ENCODE measurements around the gene OTOL1. TPM values are rescaled to one million over a fixed set of nuclear protein-coding genes. Genes with fewer than 3 reads are reported as not detected.

Gene OTOL1
- total and polyA plus RNA-seq, 2 experiments from 2014 or later, result not detected

DNA sequence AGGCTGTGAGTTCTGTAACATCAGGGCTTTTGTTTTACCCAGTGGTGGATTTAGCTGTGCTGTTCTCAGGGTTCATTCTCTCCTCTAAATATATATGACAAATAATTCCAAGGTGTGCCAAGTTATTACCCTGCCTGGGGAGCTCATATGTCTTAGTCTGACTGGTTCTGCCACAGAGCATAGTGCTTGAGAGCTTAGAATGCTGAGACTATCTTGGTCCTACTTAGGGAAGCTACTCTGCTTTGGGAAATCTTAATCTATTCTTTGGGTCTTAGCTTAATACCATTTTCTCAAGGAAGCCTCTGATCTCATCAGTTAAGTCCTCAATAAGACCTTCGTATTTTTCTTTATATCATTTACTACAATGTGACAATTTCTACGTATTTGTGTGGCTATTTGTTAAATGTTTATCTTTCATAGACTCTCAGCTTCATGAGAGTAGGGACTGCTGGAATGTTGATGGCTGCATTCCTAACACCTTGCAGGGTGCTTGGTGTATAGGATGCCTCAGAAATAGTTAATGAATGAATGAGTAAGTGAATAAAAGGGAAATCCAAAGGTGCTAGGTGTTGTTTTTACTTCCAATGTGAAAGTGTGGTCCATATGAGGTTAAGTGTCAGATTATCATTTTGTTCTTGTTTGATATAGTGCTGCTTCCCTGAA, 1.8 kb downstream of the OTOL1 start:
- Histone ChIP-seq H3K79me2 (ENCODE audit: insufficient read depth) (no peaks in the 10 kb centered on the region), H3F3A (ENCODE audit: insufficient read depth) (no peaks in the 10 kb centered on the region), H3K4me2 (ENCODE audit: unreplicated experiment) (no peak overlapping the region), H3K27me3 (replicated peaks; ENCODE audit: insufficient read depth) (no peaks in the 10 kb centered on the region), H3K9ac (no peak overlapping the region), H3K36me3 (ENCODE audit: low read depth) (no peaks in the 10 kb centered on the region), H3K9me2 (ENCODE audit: insufficient read depth) (no peaks in the 10 kb centered on the region), H3K9me3 (ENCODE audit: low read depth) (no peaks in the 10 kb centered on the region), H4K20me1 (ENCODE audit: insufficient read depth) (no peaks in the 10 kb centered on the region), H3K4me3 (no peak overlapping the region), H3K27ac (no peak overlapping the region), H2AFZ (no peak overlapping the region), H3K4me1 (ENCODE audit: insufficient read depth) (no peaks in the 10 kb centered on the region)
- WGBS, 2 experiments (ENCODE audit: low coverage in 1 of 2, low lambda C conversion rate in 2 of 2, missing lambda C conversion rate in 2 of 2), result 17 to 26% methylated on average over 2 of the region's 2 CpGs
- TF ChIP-seq EZH2phosphoT487 (IDR thresholded peaks at IDR 0.05; ENCODE audit: insufficient read depth, low read depth) (no peak), EZH2 (IDR thresholded peaks at IDR 0.05; ENCODE audit: insufficient read depth, poor library complexity, severe bottlenecking) (no peak)
- DNase-seq, result no peak
- in situ Hi-C loops (cut with MboI), result no loop called here

DNA sequence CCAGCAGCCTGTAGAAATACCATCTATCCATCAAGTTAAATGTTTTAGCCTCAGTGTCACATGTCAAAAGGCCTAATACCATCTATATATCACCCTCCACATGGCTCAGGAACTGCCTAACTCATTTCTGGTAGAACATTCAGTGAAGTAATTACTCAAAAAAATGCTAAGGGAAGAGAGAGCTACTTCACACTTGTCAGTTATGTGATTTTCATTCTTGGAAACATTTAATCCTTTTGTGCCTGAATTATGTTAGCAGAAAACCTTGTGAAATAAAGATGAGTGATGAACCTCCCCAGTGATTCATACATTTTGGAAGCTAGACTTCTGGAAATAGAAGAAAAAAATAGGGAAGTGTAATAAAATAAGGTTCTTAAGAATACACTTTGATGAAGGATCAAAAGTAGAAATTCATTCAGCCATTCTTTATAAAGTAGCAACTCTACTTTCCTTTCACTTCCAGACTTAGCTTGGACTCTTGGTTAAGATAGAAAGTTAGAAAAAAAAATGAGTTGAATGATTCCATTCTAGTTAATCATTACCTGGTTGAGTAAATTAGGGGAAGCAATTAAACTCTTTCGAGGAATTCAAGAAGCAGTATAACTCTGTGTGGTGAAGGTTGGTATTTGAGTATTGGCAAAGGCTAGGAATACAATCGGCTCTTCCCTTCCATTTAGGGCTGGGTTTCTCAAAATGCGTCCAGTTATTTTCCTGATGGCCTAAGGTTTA, 3.6 kb downstream of the OTOL1 start:
- WGBS, 2 experiments (ENCODE audit: low coverage in 1 of 2, low lambda C conversion rate in 2 of 2, missing lambda C conversion rate in 2 of 2), result 34 to 39% methylated on average over 3 of the region's 3 CpGs
- no peaks in the 10 kb centered on the region for H3K36me3 ChIP-seq (ENCODE audit: low read depth)
- no peak overlapping the region for H3K4me2 ChIP-seq (ENCODE audit: unreplicated experiment)
- peak; percentile 10 for DNase-seq
- in situ Hi-C loops (cut with MboI), result no loop called here
- H3K9me3 ChIP-seq (ENCODE audit: low read depth), result no peaks in the 10 kb centered on the region
- H3K79me2 ChIP-seq (ENCODE audit: insufficient read depth), result no peaks in the 10 kb centered on the region
- no peaks in the 10 kb centered on the region for H3K9me2 ChIP-seq (ENCODE audit: insufficient read depth)
- H2AFZ ChIP-seq, result no peak overlapping the region
- H3K4me3 ChIP-seq, result no peak overlapping the region
- no peaks in the 10 kb centered on the region for H4K20me1 ChIP-seq (ENCODE audit: insufficient read depth)
- H3K9ac ChIP-seq, result no peak overlapping the region
- H3K4me1 ChIP-seq (ENCODE audit: insufficient read depth), result no peaks in the 10 kb centered on the region
- H3K27ac ChIP-seq, result no peak overlapping the region
- no peaks in the 10 kb centered on the region for H3F3A ChIP-seq (ENCODE audit: insufficient read depth)
- no peaks in the 10 kb centered on the region for H3K27me3 ChIP-seq (replicated peaks; ENCODE audit: insufficient read depth)
- TF ChIP-seq EZH2 (IDR thresholded peaks at IDR 0.05; ENCODE audit: insufficient read depth, poor library complexity, severe bottlenecking) (no peak), EZH2phosphoT487 (IDR thresholded peaks at IDR 0.05; ENCODE audit: insufficient read depth, low read depth) (no peak)

DNA sequence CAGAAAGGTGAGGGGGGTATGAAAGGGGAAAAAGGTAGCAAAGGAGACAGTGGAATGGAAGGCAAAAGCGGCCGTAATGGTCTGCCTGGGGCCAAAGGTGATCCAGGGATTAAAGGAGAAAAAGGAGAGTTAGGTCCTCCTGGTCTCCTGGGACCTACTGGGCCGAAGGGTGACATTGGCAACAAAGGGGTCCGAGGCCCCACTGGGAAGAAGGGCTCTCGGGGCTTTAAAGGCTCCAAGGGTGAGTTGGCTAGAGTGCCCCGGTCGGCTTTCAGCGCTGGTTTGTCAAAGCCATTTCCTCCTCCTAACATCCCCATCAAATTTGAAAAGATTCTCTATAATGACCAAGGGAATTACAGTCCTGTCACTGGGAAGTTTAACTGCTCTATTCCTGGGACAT, 6.7 kb downstream of the OTOL1 start:
- H3K36me3 ChIP-seq (ENCODE audit: low read depth), result no peaks in the 10 kb centered on the region
- H3K4me2 ChIP-seq (ENCODE audit: unreplicated experiment), result no peak overlapping the region
- no peak overlapping the region for H3K9ac ChIP-seq
- H3K4me3 ChIP-seq, result no peak overlapping the region
- DNase-seq, result no peak
- TF ChIP-seq EZH2 (IDR thresholded peaks at IDR 0.05; ENCODE audit: insufficient read depth, poor library complexity, severe bottlenecking) (no peak), EZH2phosphoT487 (IDR thresholded peaks at IDR 0.05; ENCODE audit: insufficient read depth, low read depth) (no peak)
- H3K4me1 ChIP-seq (ENCODE audit: insufficient read depth), result no peaks in the 10 kb centered on the region
- 61 to 76% methylated on average over 8 of the region's 8 CpGs for WGBS, 2 experiments (ENCODE audit: low coverage in 1 of 2, low lambda C conversion rate in 2 of 2, missing lambda C conversion rate in 2 of 2)
- no peaks in the 10 kb centered on the region for H3F3A ChIP-seq (ENCODE audit: insufficient read depth)
- no peak overlapping the region for H3K27ac ChIP-seq
- no peaks in the 10 kb centered on the region for H3K79me2 ChIP-seq (ENCODE audit: insufficient read depth)
- no peaks in the 10 kb centered on the region for H4K20me1 ChIP-seq (ENCODE audit: insufficient read depth)
- H3K27me3 ChIP-seq (replicated peaks; ENCODE audit: insufficient read depth), result no peaks in the 10 kb centered on the region
- no peaks in the 10 kb centered on the region for H3K9me3 ChIP-seq (ENCODE audit: low read depth)
- in situ Hi-C loops (cut with MboI), result no loop called here
- no peaks in the 10 kb centered on the region for H3K9me2 ChIP-seq (ENCODE audit: insufficient read depth)
- no peak overlapping the region for H2AFZ ChIP-seq

DNA sequence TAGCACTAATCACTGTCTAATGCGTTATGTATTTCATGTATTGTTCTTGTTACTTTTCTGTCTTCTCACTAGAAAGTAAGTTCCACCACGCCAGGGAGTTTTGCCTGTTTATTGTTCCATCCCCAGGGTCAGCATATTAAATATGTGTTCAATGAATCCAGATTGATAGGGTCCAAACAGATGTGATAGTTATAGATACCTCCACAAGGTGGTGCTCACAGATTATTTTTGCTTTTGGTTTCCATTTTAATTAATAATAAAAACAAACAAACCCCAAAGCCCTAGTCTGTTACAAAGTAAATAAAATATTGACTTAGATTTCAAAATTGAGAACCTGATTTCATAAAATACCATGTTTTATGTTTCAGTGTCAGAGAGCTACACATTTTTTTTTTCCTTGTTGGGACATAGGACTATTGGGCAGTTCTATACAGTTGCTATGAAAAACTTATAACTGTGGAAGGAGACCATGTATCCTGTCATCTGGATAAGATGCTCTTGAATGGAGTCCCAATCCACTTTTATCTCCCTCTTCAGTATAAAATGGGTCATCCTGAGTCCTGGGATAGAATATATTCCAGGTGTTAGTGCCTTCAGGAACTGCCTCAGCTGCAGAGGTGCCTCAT, 12.4 kb downstream of the OTOL1 start:
- no peaks in the 10 kb centered on the region for H3K36me3 ChIP-seq (ENCODE audit: low read depth)
- in situ Hi-C loops (cut with MboI), result no loop called here
- no peak overlapping the region for H3K27ac ChIP-seq
- no peaks in the 10 kb centered on the region for H3F3A ChIP-seq (ENCODE audit: insufficient read depth)
- no peak overlapping the region for H3K4me3 ChIP-seq
- no peaks in the 10 kb centered on the region for H4K20me1 ChIP-seq (ENCODE audit: insufficient read depth)
- TF ChIP-seq EZH2phosphoT487 (IDR thresholded peaks at IDR 0.05; ENCODE audit: insufficient read depth, low read depth) (no peak), EZH2 (IDR thresholded peaks at IDR 0.05; ENCODE audit: insufficient read depth, poor library complexity, severe bottlenecking) (no peak)
- H3K4me1 ChIP-seq (ENCODE audit: insufficient read depth), result no peaks in the 10 kb centered on the region
- H3K9me3 ChIP-seq (ENCODE audit: low read depth), result no peaks in the 10 kb centered on the region
- H3K27me3 ChIP-seq (replicated peaks; ENCODE audit: insufficient read depth), result no peaks in the 10 kb centered on the region
- DNase-seq, result peak; percentile 17
- no peak overlapping the region for H2AFZ ChIP-seq
- no peaks in the 10 kb centered on the region for H3K79me2 ChIP-seq (ENCODE audit: insufficient read depth)
- no peak overlapping the region for H3K9ac ChIP-seq
- no peak overlapping the region for H3K4me2 ChIP-seq (ENCODE audit: unreplicated experiment)
- H3K9me2 ChIP-seq (ENCODE audit: insufficient read depth), result no peaks in the 10 kb centered on the region
- 20 to 26% methylated on average over 2 of the region's 2 CpGs for WGBS, 2 experiments (ENCODE audit: low coverage in 1 of 2, low lambda C conversion rate in 2 of 2, missing lambda C conversion rate in 2 of 2)

All from GM23248 (cell line).